HG02885 (cell line): Measurements from ENCODE around the gene R3HDM1.
"Not testable (repeated sequence)": the region's sequence is repeated elsewhere in the genome, so short reads cannot be mapped to it uniquely, and the experiment has no call there.

Experiments used
- ATAC-seq: cut with Tn5 transposase; IDR thresholded peaks from one replicate; pipeline ENCODE4 v1.9.1; 2021; ENCODE audit warnings: mild to moderate bottlenecking; ENCODE audit not compliant: unreplicated experiment, poor library complexity

R3HDM1 gene

DNA sequence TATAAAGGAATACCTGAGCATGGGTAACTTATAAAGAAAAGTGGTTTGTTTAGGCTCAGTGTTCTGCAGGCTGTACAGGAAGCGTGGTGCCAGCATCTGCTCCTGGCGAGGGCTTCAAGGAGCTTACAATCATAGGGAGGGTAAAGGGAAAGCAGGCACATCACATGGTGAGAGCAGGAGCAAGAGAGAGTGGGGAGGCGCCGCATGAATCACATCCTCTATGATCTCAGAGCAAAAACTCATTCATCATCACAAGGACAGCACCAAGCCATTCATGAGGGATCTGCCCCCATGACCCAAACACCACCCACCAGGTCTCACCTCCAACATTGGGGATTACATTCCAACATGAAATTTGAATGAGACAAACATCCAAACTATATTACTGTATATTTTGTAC lies 32.5 kb downstream of the R3HDM1 start:
- no peak for ATAC-seq

- ATAC-seq = no peak
These were observed 39.6 kb downstream of the R3HDM1 start for GRCh38 chr2:135570884-135571283.

DNA sequence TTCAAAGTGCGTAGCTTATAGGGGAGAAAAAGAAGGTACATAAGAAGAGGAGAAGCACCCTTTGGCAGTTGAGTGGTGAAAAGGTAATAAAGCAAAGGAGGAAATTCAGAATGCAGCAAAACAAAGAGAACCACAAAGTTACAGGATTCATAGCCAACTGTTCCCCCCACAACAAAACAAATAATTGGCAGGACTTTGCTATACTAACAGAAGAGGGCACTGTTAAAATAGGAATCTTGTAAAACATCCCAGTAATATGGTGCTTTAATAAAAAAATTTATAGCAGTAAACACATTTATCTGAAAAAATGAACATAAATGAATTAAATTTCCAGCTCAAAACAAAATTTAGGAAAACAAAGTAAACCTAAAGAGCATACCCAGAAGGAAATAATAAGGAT lies 42.3 kb downstream of the R3HDM1 start:
- no peak for ATAC-seq

GRCh38 chr2:135581282-135581681 lies 50.0 kb downstream of the R3HDM1 start:
- no peak for ATAC-seq

GRCh38 chr2:135582383-135582782 lies 51.1 kb downstream of the R3HDM1 start:
- no peak for ATAC-seq

DNA sequence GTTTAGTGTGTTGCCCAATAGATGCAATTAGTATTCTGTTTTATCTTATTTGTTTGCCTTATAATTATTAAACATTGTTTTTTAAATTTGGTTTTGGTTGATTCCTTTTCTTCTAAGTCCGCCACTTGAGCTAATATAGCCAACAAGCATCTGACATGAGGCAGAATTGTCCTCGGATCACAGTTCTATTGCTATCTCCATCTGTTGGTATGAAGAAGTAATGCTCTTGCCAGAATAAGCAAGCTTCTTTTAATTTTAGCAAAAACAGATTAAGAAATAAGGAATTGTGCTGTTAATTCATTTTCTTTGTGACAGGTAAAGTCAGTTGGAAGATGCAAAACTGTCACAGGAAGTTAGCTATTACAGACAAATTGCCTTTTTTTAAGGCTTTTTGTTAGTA lies 54.3 kb downstream of the R3HDM1 start:
- no peak for ATAC-seq

DNA sequence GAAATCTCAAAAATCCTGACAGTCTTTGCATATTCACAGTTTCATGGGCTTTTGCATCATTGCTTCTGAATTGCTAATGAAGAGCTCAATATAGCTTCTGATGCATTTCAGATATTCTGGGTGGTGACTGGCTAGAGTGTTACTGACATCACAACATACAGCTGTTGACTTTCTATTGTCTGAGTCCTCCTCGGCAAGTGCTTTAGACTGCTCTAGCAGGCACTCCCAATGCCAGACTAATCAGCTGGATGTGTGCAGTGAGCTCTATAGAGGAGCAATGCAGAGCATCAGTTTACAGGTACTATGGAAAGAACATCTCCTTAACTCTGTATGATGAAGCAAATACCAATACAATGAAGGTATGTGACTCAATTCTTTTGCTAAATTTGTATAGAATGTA lies 54.9 kb downstream of the R3HDM1 start:
- ATAC-seq = peak; percentile 71

- ATAC-seq = no peak
These were observed 56.7 kb downstream of the R3HDM1 start for GRCh38 chr2:135587958-135588357.

DNA sequence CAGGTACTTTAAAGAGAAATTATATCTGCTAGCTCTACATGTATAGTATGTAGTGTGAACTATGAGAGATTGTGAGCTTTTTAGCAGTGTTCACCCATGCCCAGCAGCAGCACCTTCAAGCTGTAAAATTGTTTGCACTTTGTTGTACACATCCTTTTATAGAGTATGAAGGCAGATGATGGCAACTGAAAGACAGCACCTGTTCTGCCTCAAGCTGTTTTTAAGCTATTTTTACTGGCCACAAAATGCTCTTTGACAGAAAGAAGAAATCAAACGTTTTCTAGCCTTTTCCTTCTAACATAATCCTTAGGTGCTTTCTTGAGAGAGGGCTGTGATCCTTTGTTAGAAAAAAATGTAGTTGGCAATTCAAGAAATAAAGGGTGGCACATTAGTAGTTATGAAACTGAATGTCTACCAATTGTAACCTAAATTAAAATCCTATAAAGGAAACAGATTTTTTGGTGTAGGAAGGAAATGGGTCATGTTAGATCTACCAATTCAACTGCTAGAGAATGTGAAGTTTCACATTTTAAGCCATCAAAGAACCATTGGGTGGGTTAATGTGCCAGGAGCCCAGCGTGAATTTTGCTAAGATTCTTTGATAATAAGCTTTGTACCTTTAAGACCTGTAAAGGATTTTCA lies 59.5 kb downstream of the R3HDM1 start:
- ATAC-seq = no peak

DNA sequence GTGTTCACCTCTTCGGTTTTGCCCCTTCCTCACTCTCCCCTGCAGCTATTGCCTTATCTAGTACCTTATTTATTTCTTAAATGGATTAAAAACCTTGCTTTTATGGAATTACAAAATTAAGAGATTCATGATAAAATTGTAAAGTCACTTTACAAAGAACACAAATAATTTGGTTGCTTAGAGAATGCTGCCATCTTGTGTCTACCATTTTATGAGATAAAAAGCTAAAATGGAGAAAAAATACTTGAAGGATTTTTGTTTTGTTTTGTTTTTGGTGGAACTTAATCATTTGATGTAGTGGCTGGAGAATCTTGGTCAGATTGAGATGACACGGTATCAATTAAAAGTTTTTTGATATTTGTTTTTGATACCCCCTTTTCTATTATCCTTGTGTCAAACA lies 69.6 kb downstream of the R3HDM1 start:
- no peak for ATAC-seq

DNA sequence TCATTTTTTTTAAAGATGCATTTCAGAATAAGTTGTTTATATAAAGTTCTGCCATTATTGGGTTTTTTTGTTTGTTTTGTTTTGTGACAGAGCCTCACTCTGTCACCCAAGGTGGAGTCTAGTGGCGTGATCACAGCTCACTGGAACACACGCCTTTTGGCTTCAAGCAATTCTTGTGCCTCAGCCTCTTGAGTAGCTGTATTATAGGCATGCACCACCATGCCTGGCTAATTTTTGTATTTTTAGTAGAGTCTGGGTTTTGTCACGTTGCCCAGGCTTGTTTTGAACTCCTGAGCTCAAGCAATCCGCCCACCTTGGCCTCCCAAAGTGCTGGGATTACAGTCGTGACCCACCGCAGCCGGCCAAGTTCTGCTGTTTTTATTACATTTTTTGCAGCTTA lies 72.3 kb downstream of the R3HDM1 start:
- no peak for ATAC-seq

- ATAC-seq = no peak
These were observed 76.3 kb downstream of the R3HDM1 start for GRCh38 chr2:135607561-135607960.

DNA sequence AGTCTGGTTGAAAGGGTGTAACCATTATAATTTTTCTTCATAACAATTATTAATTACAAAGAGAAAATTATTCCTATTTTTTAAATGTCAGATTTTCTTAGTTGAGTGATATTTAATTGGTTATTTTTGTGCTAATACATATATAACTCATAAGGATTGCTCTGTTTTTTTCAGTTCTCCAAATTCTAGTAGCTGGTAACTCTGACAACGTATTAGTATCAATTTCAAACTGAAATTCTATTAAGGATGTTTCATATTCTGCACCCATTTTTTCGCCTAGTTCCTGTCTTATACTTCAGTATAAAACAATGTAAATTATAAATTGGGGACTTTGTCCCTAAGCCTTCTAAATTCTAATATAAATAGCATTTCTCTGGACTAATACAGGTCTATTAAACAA lies 81.0 kb downstream of the R3HDM1 start:
- no peak for ATAC-seq

DNA sequence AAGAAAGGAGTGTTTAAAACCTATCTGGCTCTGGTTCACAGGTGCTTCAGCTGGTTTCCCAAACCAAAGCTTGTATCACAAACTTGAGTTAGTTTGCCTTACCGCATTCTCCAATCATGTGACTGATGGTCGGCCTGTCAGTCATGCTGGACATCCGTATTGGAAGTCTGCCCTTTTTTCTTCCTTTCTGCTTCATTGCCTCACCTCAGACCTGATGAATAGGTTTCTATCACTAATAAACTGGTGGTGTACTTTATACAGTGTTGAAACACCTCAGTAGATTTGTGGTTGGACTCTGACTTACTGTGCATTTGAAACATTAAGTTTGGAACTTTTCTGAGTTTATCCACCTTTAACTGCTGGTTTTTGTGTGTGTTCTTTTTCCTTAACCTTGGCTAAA lies 84.1 kb downstream of the R3HDM1 start:
- no peak for ATAC-seq

- no peak for ATAC-seq
These were observed 86.3 kb downstream of the R3HDM1 start for GRCh38 chr2:135617501-135618015.

GRCh38 chr2:135620198-135620597 lies 88.9 kb downstream of the R3HDM1 start:
- ATAC-seq = no peak

DNA sequence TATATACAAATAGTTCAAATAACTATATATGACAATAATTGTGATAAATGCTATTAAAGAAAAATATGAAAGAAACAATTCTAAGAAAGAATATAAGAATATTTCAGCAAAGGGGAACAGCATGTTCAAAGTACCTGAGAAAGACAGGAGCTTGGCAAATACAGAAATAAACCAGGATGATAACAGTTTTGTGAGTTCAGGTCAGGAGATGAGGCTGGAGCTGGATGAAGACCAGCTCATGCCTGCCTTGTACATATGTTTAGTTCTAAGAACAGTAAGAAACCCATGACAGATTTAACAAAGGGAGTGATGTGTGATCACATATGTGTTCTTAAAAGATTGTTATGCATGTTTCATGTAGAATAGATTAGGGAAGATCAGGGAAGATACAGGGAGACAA lies 98.2 kb downstream of the R3HDM1 start:
- ATAC-seq = no peak

DNA sequence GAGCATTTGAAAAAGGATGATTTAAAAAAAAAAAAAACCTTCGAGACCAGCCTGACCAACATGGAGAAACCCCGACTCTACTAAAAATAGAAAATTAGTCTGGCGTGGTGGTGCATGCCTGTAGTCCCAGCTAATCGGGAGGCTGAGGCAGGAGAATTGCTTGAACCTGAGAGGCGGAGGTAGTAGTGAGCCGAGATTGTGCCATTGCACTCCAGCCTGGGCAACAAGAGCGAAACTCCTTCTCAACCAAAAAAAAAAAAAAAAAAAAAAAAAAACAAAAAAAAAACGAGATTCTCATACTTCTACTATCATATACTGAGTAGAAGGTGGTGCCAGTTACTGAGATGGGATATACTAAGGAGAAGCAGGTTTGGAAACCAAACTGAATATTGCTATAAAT lies 98.8 kb downstream of the R3HDM1 start:
- not testable (repeated sequence) for ATAC-seq

DNA sequence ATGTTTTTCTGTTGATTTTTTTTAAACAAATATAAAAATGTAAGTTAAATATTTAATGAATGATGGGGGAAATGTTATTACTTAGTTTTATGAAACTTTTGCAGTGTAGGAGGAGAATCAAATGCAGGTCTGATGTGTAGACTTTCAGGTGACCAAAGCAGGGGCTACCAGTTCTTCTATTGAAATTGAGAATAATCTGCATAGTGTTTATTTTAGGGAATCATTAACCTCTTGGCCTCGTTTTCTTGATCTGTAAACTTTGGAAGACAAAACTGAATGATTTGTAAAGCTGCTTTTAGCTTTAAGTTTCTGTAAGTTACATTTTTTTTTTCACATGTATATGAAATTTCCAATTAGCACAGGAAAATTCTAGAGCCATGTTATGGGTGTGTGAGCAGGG lies 99.2 kb downstream of the R3HDM1 start:
- ATAC-seq = no peak

GRCh38 chr2:135633582-135633981 lies 102.3 kb downstream of the R3HDM1 start:
- ATAC-seq = no peak

DNA sequence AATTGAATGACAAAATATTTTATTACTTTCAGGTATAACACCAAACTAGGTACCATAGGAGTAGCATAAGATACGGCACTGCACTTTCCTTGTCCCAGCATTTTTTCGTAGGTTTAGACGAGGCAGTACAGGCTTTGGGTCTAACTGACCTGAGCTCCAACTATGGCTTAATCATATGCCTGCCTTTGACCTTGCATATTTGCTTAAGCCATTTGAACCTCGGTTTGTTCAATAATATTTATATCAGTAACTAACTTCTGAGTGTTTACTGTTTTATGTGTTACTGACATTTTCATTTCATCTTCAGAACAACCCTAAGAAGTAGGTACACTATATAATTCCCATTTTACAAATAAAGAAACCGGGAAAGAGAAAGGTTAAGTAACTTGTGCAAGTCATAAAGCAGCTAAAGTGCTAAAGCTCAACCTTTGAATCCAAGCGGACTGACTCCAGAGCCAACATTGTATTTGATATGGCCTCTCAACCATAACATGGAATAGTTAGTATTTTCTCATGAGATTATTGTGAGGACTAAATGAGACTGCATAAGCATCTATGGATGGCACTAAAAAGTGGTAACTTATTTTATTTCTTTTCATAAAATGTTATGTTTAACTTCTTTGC lies 104.0 kb downstream of the R3HDM1 start:
- ATAC-seq = no peak

DNA sequence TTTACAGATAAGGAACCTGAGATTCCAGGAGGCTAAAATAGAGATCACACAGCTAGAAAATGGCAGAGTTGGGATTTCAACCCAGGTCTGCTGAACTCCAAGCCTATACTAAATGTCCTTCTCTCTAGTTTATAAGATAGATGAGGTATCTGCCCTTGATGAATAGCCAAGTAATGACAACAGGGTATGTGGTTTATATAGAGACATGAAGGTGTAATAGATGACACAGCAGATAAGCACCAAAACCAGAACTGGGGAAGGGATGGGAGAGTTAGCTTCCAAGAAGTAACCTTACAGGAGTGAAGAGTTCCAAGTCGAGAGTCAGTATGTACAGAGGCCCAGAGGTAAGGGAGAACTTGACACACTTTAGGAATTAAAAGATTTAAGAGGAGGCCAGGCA lies 105.7 kb downstream of the R3HDM1 start:
- ATAC-seq = no peak
